ENCODE results near the gene IRF8. TPM values are rescaled to one million over a fixed set of nuclear protein-coding genes. Genes with fewer than 3 reads are reported as not detected.

IRF8 gene
- total RNA-seq, 1 donor from 2014 or later, result not detected

- DNase-seq (ENCODE audit: low spot score), result no peak
- Mint-ChIP-seq H3K36me3 (ENCODE audit: low read depth) (no peaks in the 10 kb centered on the region), H3K27ac (ENCODE audit: unreplicated experiment) (no peak overlapping the region), H3K4me1 (ENCODE audit: low read depth) (peaks cover 12% of the 10 kb centered on the region), H3K4me3 (ENCODE audit: unreplicated experiment) (no peak overlapping the region), H3K27me3 (ENCODE audit: low read depth) (peaks cover 36% of the 10 kb centered on the region), H3K9me3 (ENCODE audit: low read depth) (no peaks in the 10 kb centered on the region)
- TF ChIP-seq CTCF (IDR thresholded peaks at IDR 0.05), result no peak
Observed at GRCh38 chr16:85888405-85889331, 10.3 kb upstream of the IRF8 start.

GRCh38 chr16:85891033-85891775 lies 7.8 kb upstream of the IRF8 start:
- no peaks in the 10 kb centered on the region for H3K9me3 Mint-ChIP-seq (ENCODE audit: low read depth)

GRCh38 chr16:85891776-85892166 lies 7.2 kb upstream of the IRF8 start:
- Mint-ChIP-seq H3K9me3 (ENCODE audit: low read depth) (no peaks in the 10 kb centered on the region), H3K27ac (ENCODE audit: unreplicated experiment) (no peak overlapping the region), H3K27me3 (ENCODE audit: low read depth) (peaks cover 43% of the 10 kb centered on the region), H3K36me3 (ENCODE audit: low read depth) (no peaks in the 10 kb centered on the region), H3K4me1 (ENCODE audit: low read depth) (peaks cover 12% of the 10 kb centered on the region), H3K4me3 (ENCODE audit: unreplicated experiment) (no peak overlapping the region)
- DNase-seq (ENCODE audit: low spot score), result no peak
- no peak for TF ChIP-seq CTCF (IDR thresholded peaks at IDR 0.05)

More at GRCh38 chr16:85891033-85891775, 7.8 kb upstream of the IRF8 start:
- TF ChIP-seq CTCF (IDR thresholded peaks at IDR 0.05), result no peak
- no peak for DNase-seq (ENCODE audit: low spot score)
- peaks cover 12% of the 10 kb centered on the region for H3K4me1 Mint-ChIP-seq (ENCODE audit: low read depth)
- H3K27me3 Mint-ChIP-seq (ENCODE audit: low read depth), result peaks cover 41% of the 10 kb centered on the region
- H3K27ac Mint-ChIP-seq (ENCODE audit: unreplicated experiment), result no peak overlapping the region
- H3K36me3 Mint-ChIP-seq (ENCODE audit: low read depth), result no peaks in the 10 kb centered on the region
- no peak overlapping the region for H3K4me3 Mint-ChIP-seq (ENCODE audit: unreplicated experiment)

GRCh38 chr16:85892760-85893159 lies 6.2 kb upstream of the IRF8 start:
- no peaks in the 10 kb centered on the region for H3K36me3 Mint-ChIP-seq (ENCODE audit: low read depth)
- H3K4me3 Mint-ChIP-seq (ENCODE audit: unreplicated experiment), result no peak overlapping the region
- TF ChIP-seq CTCF (IDR thresholded peaks at IDR 0.05), result no peak
- H3K4me1 Mint-ChIP-seq (ENCODE audit: low read depth), result peaks cover 12% of the 10 kb centered on the region
- H3K9me3 Mint-ChIP-seq (ENCODE audit: low read depth), result no peaks in the 10 kb centered on the region
- no peak for DNase-seq (ENCODE audit: low spot score)
- H3K27ac Mint-ChIP-seq (ENCODE audit: unreplicated experiment), result no peak overlapping the region
- peaks cover 46% of the 10 kb centered on the region for H3K27me3 Mint-ChIP-seq (ENCODE audit: low read depth)

- Mint-ChIP-seq H3K36me3 (ENCODE audit: low read depth) (no peaks in the 10 kb centered on the region), H3K27me3 (ENCODE audit: low read depth) (peaks cover 51% of the 10 kb centered on the region), H3K4me1 (ENCODE audit: low read depth) (peaks cover 9% of the 10 kb centered on the region)
Observed at GRCh38 chr16:85894266-85894665, 4.7 kb upstream of the IRF8 start.

More at GRCh38 chr16:85894266-85894665, 4.7 kb upstream of the IRF8 start:
- Mint-ChIP-seq H3K4me3 (ENCODE audit: unreplicated experiment) (no peak overlapping the region), H3K9me3 (ENCODE audit: low read depth) (no peaks in the 10 kb centered on the region), H3K27ac (ENCODE audit: unreplicated experiment) (no peak overlapping the region)
- TF ChIP-seq CTCF (IDR thresholded peaks at IDR 0.05), result no peak
- DNase-seq (ENCODE audit: low spot score), result no peak

Measured in chondrocyte (in vitro differentiated cells).